ENCODE results near the gene FHAD1.
"Not testable (repeated sequence)": the region's sequence is repeated elsewhere in the genome, so short reads cannot be mapped to it uniquely, and the experiment has no call there.

The FHAD1 gene

DNA sequence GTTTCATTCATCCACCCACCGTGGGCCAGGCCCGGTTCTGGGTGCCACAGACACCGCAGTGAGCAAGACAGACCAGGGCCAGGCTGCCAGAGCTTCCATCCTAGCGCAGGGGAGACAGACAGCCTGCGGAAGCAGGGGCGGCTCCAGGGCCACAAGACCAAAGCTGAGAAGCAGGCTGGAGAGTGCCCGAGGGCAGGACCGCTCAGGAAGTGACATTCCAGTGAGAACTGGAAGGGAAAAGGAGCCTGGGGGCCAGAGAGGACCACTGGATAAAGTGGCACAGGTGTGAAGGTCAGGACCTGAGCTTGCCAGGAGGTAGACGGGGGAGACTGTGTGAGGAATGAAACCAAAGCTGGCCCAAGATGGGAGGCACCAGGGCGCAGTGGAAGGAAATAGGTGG is 103.1 kb downstream of the FHAD1 start:
- no peak for ATAC-seq

GRCh38 chr1:15350551-15351200 is 103.7 kb downstream of the FHAD1 start:
- ATAC-seq, result no peak

- ATAC-seq, result no peak
Measured at GRCh38 chr1:15351310-15351709, 104.3 kb downstream of the FHAD1 start.

DNA sequence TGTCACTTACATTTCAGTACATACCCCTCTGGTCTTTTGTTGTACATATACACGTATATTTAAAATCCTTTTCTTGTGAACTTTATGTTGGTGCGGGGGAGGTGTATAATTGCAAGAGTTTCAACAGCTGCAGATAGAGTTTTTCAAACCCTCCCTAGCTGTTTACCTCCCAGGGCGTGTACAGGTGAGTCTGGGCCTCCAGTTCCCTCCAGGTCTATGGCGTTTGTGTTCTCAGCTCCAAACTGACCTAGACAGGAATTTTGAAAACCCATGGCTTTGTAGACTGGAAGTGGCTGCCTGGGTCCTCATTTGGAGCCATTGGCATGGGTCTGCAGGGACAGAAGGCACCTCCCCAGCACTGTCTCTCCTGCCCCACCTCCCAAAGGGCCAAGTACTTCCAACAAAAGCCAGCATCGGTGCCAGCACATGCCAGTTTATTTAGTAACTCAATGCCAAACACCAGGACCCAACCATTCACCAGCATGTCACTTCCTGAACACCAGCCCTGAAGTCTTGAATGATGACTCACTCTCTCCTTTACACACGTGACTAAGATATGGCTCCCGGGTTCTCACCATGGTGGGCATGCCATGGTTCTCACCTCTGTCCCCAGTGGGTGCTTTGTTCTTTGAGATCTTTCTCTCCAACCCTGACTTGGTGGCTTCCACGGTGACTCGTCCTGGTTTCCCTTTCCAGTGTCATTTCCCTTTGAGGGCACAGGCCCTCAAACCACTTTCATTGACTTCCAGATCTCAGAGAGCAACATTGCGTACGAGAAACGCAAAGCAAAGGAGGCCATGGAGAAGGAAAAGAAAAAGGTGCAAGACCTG is 105.3 kb downstream of the FHAD1 start:
- ATAC-seq, result peak; percentile 75 to 81

- no peak for ATAC-seq
Measured at GRCh38 chr1:15353839-15354579, 107.0 kb downstream of the FHAD1 start.

DNA sequence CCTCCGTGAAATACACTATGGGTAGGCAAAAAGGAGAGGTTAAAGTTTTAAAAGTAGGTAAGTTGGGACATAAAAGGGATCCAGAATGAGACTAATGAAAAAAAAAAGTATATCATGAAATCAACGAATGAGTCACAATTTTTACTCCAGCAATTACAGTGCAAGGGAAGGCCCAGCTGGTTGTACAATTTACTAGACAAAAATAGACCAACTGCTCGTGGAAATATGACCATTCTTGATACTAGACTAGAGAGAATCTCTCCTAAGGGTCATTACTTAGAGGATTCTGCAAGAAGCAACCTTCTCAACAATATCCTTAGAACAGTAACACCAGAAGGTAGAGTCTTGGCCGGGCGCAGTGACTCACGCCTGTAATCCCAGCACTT is 107.5 kb downstream of the FHAD1 start:
- no peak for ATAC-seq

DNA sequence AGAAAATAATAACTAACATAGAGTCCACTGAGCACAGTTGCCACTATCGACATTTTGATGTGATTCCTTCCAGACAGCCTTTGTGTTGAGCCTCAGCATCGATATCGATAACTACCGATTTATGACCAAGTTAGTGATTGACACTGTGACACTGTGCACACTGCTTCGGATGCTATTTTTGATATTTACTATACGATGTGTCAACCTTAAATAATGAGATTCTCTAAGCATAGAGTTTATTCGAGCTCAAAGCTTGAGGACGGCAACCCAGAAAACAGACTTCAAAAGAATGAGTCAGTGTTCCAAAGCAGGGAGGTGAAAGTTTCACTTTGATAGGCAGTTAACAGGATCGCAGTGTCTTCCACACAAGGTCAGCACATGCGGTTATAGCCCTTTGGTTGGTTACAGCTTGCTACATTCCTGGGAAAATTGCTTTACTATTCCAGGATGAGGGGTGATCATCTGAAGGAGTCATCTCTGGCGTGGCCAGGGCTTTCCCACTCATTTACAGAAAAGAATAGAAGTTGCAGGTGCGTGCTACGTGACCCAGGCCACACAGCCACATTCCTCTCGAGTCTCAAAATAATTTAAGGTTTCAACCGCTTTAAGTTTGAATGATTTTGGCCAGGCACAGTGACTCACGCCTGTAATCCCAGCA is 109.1 kb downstream of the FHAD1 start:
- ATAC-seq, result peak in 1 of 2 donors; percentile 17

- ATAC-seq, result no peak
Measured at GRCh38 chr1:15357612-15358207, 110.7 kb downstream of the FHAD1 start.

DNA sequence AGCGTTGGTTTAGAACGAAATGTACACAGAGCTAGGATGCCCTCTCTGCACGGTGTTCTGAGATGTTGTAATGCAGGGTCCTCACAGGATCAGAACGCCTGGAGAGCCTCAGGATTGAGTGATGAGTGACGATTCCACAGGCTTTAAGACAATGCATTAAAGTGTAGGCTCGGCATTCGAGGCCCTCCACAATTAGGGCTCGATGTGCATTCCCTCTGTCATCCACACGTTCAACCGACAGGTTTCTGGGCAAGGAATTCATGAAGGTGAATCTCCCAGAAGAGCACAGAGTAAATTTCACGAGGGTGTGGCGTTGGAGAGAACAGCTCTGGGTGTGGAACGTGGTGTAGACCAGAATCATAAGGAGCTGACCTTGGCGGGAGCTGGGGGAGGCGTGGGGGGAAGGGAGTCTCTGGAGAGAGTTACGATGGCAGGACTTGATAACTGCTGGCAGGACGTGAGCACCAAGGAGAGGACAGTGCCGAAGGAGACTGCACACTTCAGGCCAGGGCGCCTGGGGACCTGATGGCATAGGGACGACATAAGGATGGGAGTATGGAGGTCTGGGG is 111.6 kb downstream of the FHAD1 start:
- no peak for ATAC-seq

DNA sequence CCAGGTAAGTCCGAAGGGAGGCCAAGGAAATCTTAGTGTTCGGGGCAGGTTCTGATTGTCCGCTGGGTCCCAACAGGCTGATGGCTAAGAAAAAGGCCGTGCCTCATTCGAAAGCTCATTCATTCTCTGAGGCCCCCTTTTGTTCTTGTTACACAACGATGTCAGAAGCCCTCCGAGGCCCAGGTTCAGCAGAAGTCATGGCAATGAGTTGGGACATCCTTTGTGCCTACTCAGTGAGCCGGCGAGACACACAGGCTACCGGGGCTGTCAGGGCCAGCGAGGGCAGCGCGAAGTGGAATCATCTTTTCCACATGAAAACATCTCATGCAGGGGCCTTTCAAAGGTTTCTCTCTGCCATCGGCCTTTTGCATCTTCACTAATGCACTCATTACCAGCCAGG is 113.7 kb downstream of the FHAD1 start:
- ATAC-seq, result no peak

DNA sequence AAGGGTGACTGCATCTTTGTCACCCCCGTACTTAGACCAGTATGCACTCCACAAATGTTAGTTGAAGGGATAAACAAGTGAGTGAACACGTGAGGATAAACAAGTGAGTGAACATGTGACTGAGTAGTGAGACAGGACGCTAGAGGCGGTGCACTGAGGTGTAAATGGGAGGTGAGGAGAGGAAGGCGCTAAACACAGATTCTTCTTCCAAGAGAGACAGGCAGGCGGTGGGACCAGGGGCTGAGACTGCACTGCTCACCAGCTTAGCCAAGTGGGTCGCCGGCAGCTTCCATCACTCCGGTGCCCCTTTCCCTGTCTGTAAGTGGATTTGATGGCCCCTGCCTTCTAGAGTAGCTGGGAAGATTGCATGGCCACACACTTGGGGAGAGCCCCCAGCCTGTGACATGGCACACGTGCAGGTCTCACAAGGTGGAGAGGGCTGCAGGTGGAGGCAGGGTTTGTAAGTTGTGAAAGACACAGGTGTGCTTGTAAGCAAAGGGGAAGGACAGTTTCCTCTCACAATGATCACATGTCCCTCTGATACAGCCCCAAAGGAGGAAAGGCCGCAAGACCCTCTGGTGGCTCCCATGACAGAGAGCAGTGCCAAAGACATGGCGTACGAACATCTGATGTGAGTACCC is 115.2 kb downstream of the FHAD1 start:
- ATAC-seq, result no peak

GRCh38 chr1:15362737-15363128 is 115.7 kb downstream of the FHAD1 start:
- ATAC-seq, result no peak

DNA sequence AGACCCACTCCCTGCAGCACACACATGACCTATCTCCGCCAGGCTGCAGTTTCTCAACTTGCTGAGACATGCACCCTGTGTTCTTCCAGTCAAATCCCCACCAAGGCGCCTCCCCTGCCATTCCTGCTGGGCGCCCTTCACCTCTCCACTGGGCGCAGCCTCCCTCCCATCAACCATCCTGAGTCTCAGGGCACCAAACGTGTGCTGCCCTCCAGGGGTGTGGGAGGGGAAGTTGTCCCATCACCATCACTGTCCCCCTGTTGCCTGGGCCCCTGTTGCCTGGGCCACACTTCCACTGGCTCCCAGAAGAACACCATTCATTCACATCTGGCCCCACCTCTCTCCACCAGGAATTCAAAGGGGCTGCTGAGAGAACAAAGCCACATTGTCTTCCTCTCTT is 117.7 kb downstream of the FHAD1 start:
- ATAC-seq, result no peak

- no peak for ATAC-seq
Measured at GRCh38 chr1:15368888-15369287, 121.9 kb downstream of the FHAD1 start.

DNA sequence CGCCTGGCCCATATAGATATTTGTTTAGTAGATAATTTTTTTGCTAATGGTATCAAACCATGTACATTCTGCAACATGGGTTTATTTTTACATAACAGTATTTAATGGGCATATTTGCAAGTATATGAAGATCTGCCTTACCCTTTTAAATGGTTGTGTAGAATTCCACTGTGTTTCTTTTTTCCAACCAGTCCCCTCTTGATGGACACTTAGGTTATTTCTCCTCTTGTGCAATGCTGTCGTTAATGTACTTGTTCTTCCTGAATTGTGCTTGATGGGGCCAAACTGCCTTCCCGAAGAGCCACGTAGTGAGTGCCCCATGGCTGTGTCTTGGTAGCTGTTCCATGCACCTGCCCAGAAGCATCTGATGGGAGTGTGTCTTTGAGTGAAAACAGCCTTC is 123.2 kb downstream of the FHAD1 start:
- ATAC-seq, result no peak

DNA sequence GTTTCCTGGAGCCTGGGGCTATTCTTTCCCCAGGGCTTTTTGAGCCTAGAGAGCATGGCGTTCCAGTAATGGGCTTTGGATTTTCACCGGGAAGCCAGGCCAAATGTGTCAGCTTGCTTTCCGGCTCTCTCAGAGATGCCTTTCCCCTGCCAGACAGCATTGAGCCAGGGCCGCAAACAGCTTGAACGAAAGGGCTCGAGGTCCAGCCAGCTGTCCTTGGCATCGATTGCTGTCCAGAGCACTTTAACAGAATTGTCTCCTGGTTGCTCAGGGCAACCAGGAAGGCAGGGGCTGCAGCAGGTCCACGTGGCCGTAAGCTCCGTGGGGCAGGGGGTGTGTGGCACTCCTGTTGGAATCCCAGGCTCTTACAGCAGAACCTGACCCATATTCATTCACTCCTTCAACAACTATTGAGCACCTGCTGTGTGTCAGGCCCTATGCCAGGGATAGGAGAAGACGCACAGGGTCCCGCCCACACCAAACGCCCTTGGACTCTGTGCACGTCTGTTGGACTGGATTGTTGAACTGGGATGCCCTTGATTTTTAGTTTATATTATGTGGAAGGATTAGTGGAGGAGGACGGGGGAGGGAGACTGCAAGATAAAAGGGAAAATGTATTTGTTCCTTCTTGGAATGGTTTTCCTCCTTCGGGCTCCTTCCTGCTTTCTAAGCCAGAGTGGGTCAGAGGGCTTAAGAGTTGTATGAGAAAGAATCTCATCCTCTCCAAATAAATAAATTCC is 123.9 kb downstream of the FHAD1 start:
- ATAC-seq, result no peak

DNA sequence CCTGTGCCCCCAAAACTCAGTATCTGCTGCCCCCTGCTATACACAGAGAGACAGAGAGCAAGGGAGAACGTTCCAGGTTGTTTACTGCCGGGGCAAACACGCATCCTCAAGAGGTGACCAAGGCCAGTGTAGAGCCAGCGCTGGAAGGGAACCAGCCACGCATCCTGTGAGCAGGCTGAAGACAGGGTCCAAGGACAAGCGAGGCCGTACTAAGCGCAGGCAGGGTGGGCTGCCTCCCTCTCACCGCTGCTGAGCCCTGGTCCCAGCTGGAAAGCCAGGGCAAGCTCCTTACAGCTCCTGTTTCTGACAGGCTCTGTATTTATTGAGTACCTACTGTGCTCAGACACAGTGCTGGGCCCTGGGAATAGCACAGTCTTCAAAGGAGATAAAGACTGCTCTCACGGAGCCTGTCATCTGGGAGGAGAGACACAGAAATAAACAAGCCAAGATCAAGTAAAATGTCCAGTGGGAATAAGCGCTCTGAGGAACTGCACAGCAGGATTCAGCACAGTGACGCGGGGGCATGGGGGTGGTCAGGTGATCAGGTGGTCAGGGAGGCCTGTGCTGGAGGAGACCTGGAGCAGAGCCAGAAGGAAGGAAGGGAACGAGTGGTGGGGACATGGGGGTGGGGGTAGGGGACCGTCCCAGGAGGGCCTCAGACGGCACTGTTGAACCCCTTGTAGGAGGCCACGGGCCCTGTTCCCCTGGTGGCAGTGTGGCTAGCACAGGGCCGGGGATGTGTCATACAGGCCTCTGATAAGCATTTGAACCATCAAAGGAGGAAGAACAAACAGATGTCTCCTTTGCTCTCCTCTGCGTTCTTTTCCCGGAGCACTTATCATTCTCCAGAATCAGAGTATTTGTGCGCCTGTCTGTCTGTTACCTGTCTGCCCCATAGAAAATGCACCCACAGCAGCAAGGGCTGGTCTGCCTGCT is 124.9 kb downstream of the FHAD1 start:
- ATAC-seq, result no peak

GRCh38 chr1:15378729-15379128 is 131.7 kb downstream of the FHAD1 start:
- no peak for ATAC-seq

DNA sequence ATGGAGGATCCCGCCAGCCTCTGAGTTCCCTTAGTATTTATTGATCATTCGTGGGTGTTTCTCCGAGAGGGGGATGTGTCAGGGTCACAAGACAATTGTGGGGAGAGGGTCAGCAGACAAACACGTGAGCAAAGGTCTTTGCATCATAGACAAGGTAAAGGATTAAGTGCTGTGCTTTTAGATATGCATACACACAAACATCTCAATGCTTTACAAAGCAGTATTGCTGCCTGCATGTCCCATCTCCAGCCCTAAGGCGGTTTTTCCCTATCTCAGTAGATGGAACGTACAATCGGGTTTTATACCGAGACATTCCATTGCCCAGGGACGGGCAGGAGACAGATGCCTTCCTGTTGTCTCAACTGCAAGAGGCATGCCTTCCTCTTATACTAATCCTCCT is 132.1 kb downstream of the FHAD1 start:
- ATAC-seq, result not testable (repeated sequence)

All from activated CD4-positive, CD25-positive, alpha-beta regulatory T cell treated with anti-CD3 and anti-CD28 coated beads, Interleukin-2, amount 50 U/mL, for 24 hours (primary cell).